Ramos (cell line): Measurements from ENCODE around the gene FAM216A.
"Not testable (repeated sequence)": the region's sequence is repeated elsewhere in the genome, so short reads cannot be mapped to it uniquely, and the experiment has no call there.

ENCODE experiments used
- in situ Hi-C: fragments of 300-500 bp; cut with MboI; formaldehyde crosslinking; loops from one replicate; pipeline ENCODE4 v1.14.3; 2022; ENCODE audit warnings: low sequenced_read_pairs; ENCODE audit not compliant: unreplicated experiment

The FAM216A gene

GRCh38 chr12:110468214-110469048 is at the start of gene FAM216A, which contains the start of gene GPN3:
TSS of gene FAM216A (plus strand) at chr12:110468845. CDS start at chr12:110468876, 31 bp downstream.
TSS of gene GPN3 (minus strand) at chr12:110468257. CDS start at chr12:110468203, 54 bp downstream.
- in situ Hi-C loops: no loop called here

- in situ Hi-C loops: loop anchor here (10.0 kb wide), 1 partner anchor 326 kb away; no protein-coding TSS in a partner anchor
These were observed 48.0 kb upstream of the FAM216A start for GRCh38 chr12:110420644-110421043.

DNA sequence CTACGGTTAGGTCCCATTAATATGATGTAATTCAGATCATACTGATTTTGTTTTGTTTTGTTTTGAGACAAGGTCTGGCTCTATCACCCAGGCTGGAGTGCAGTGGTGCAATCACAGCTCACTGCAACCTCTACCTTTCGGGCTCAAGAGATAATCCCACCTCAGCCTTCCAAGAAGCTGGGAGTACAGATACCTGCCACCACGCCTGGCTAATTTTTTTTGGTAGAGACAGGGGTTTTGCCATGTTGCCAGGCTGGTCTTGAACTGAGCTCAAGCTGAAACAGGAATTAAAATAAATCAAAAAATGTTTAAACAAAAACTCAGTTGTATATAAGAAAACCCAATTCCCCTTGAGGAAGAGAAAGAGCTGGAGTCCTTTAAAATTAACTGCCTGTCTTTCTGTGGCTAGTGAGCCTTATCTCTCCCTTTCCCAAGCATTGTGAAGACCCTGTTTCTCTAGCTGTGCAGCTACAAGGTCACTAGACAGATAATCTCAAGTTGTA is 47.4 kb upstream of the FAM216A start:
- in situ Hi-C loops: loop anchor here (10.0 kb wide), 1 partner anchor 326 kb away; no protein-coding TSS in a partner anchor

DNA sequence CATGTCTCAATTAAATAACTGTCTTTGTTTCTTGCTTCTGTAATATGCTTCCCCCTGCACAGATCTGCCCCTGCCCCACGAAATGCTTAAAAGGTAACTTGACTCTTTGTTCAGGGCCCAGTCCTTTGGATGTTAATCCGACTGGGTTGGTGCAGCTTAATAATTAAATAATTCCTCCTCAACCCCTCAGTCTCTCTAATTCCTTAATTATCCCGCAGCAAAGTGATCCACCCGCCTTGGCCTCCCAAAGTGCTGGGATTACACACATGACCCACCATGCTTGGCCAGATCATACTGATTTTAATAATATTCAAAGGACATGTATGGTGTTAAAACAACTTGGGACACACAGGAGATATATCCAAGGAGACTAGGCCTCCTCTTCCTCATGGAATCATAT is 46.9 kb upstream of the FAM216A start:
- in situ Hi-C loops: loop anchor here (10.0 kb wide), 1 partner anchor 327 kb away; no protein-coding TSS in a partner anchor

GRCh38 chr12:110424237-110424636 is 44.4 kb upstream of the FAM216A start:
- in situ Hi-C loops: loop anchor here (10.0 kb wide), 1 partner anchor 329 kb away; no protein-coding TSS in a partner anchor

DNA sequence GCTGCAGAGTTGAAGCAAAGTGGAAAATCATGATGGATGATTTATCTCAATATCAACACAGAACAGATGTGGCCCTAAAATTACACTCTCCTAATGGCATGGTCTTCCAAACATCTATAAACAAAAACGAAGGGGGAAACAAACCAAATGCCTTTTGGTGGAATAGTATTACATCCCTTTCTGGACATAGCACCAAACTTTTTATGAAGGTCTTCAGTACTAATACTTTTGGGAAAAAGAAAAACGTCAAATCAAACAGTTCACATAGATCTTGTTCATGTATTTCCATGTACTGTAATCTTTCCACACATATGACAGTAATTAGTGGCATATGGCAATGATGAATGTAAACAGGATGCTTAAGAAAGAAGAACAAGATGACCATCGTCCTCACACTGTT is 42.2 kb upstream of the FAM216A start:
- in situ Hi-C loops: loop anchor here (5.0 to 10.0 kb wide), 2 partner anchors 74 to 332 kb away; no protein-coding TSS in a partner anchor

DNA sequence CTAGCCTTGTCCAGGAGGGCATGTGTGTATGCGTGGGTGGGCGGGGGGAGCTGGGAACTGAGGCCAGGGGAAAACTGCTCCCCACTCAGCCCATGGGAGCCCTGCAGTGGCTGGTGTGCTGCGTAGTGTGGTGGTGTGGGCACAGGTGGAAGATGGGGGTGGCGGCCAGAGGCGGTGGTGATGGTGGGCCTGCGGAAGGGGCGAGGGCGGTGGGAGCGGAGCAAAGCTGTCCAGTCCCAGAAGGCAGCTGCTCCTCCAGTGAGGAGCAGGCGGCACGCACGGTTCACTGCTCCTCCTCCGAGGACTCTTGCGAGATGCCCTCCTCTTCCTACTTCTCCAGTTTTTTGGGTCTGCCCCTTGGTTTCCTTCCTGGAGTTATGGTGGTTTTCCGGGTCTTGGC is 39.0 kb upstream of the FAM216A start:
- in situ Hi-C loops: loop anchor here (5.0 to 10.0 kb wide), 2 partner anchors 77 to 335 kb away; no protein-coding TSS in a partner anchor

DNA sequence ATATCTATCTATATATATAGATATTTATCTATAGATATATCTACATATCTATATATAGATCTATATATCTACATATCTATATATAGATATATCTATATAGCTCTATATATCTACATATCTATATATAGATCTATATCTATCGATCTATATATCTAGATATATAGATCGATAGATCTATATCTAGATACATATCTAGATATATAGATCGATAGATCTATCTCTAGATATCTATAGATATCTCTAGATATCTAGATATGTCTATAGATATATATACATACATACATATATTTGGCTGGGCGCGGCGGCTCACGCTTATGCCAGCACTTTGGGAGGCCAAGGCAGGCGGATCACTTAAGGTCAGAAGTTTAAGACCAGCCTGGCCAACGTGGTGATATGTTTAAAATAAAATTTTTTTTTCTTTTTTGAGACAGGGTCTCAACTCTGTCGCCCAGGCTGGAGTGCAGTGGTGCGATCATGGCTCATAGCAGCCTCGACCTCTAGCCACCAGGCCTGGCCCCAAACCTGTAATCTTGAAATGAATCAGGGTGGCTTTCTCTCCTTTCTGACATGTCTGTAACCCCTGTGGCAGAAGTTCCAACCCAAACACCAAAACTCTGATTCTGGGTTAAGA is 36.6 kb upstream of the FAM216A start:
- in situ Hi-C loops: no loop called here

GRCh38 chr12:110436231-110436630 is 32.4 kb upstream of the FAM216A start:
- in situ Hi-C loops: no loop called here

GRCh38 chr12:110444455-110444854 is 24.2 kb upstream of the FAM216A start:
- in situ Hi-C loops: loop anchor here (10.0 kb wide), 1 partner anchor 380 kb away; no protein-coding TSS in a partner anchor

- in situ Hi-C loops: loop anchor here (10.0 kb wide), 1 partner anchor 375 kb away; no protein-coding TSS in a partner anchor
These were observed 18.7 kb upstream of the FAM216A start, which contains the start of gene ARPC3 for GRCh38 chr12:110449799-110450497. TSS of gene ARPC3 (minus strand) at chr12:110450337. CDS start at chr12:110450260, 77 bp downstream.

- in situ Hi-C loops: no loop called here
These were observed 17.4 kb upstream of the FAM216A start for GRCh38 chr12:110451263-110451662.

DNA sequence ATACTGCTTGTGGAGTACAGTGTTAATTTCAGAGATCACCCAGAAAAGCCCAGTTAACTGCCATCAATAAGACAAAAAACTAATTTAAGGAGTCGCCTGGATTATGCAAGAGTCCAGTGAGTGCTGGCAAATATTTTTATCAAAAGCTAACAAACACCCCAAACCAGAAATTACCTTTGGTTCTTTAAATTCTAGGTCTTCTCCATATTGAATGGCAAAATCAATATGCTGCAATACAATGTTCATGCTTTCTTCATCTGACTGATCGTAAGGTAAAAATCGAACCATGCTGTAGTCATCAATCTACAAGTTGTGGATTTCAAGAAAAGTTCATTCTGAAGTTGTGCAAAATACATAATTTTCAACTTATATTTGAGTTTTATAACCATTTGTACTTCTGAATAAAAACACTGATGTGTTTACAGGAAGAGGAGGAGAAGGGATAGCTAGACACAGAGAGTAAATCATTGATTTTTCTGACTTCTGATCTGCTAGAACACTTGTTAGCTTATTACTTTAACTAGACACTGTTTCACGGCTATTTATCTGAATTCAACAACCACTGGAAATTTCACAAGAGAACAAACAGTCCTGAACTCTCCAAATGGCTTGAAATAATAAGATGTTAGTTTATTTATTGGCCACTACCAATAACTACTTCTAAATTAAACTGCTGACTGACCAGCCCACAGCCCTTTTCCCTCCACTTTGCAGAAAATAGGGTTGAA is 14.9 kb upstream of the FAM216A start:
- in situ Hi-C loops: no loop called here

GRCh38 chr12:110458756-110459155 is 9.9 kb upstream of the FAM216A start:
- in situ Hi-C loops: loop anchor here (5.0 kb wide), 2 partner anchors 44 to 144 kb away; partner anchors contain the start of genes RAD9B and VPS29

GRCh38 chr12:110461189-110461588 is 7.5 kb upstream of the FAM216A start:
- in situ Hi-C loops: not testable (repeated sequence)

DNA sequence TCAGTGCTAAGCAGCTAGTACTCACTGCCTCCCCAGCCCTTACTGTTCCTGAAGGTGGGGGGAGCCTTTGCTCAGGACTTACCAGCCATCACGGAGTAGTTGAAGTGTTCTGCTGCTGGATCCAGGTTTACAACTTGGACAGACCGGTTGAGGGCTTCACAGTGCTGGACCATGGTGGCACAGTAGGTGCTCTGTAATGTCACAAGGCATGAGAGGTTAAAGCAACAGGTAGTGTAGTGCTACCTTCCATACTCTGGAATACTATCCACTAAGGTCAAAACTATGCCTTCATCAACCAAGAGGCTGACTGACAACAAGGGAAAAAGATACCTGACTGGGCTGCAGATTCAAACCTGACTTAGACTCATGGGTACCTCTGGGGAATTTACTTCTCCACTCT is 3.6 kb upstream of the FAM216A start:
- in situ Hi-C loops: no loop called here

DNA sequence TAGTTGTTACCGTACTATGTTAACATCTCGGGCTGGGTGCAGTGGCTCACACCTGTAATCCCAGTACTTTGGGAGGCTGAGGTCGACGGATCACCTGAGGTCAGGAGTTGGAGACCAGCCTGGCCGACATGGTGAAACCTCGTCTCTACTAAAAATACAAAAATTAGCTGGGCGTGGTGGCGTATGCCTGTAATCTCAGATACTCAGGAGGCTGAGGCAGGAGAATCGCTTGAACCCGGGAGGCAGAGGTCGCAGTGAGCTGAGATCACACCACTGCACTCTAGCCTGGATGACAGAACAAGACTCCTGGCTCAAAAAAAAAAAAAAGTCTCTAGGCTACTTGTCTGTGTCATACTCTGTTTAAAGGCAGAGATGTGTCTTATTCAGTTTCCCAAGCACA is 2.9 kb upstream of the FAM216A start:
- in situ Hi-C loops: not testable (repeated sequence)

DNA sequence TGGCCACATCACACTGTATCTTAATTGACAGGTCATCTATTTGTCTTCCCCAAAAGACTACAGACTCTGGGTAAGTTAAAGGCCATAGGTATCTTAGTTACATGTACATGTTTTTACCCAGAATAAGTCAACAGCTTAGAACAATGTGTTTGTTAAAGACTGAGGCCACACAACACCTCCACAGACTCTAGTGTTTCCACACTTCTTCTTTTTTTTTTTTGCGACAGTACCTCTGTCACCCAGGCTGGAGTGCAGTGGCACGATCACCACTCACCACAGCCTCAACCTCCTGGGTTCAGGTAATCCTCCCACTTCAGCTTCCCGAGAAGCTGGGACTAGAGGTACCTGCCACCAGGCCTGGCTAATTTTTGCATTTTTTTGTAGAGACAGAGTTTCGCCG is 1.9 kb upstream of the FAM216A start:
- in situ Hi-C loops: no loop called here

- in situ Hi-C loops: no loop called here
These were observed 815 bp upstream of the FAM216A start for GRCh38 chr12:110467847-110468213.
